Neural cell (in vitro differentiated cells): ENCODE results near the gene SNX6. TPM values are rescaled to one million over a fixed set of nuclear protein-coding genes. Genes with fewer than 3 reads are reported as not detected.

Source experiments
- H2AFZ ChIP-seq: fragments of 200-600, 300-800 bp; sonication (generic), shearing (Covaris generic); 2 replicates; pipeline ENCODE4 v1.6.0; 2014; ENCODE audit warnings: low read depth, mild to moderate bottlenecking, antibody characterized with exemption, low read length, moderate library complexity
- H3F3A ChIP-seq: fragments of 200-600 bp; shearing (Covaris generic); 2 replicates; pipeline ENCODE4 v1.6.1; 2016; ENCODE audit warnings: mild to moderate bottlenecking, moderate library complexity, mixed read lengths, antibody characterized with exemption, low read length; ENCODE audit not compliant: insufficient read depth, poor library complexity, severe bottlenecking
- H3K27ac ChIP-seq: fragments of 200-600, 300-800 bp; sonication (generic), shearing (Covaris generic); 2 replicates; pipeline ENCODE4 v1.5.1; 2014; ENCODE audit warnings: mild to moderate bottlenecking, low read length, moderate library complexity
- H3K27me3 ChIP-seq: fragments of 300-800, 200-600 bp; sonication (generic), shearing (Covaris generic); 2 replicates; pipeline ENCODE4 v1.6.0; 2014; ENCODE audit warnings: mild to moderate bottlenecking, low read depth, low read length, moderate library complexity; ENCODE audit not compliant: insufficient read depth
- H3K36me3 ChIP-seq: fragments of 300-800, 200-600 bp; sonication (generic), shearing (Covaris generic); 2 replicates; pipeline ENCODE4 v1.5.1; 2014; ENCODE audit warnings: mild to moderate bottlenecking, antibody characterized with exemption, low read length, moderate library complexity; ENCODE audit not compliant: insufficient read depth
- H3K4me2 ChIP-seq: fragments of 300-800, 200-600 bp; sonication (generic), shearing (Covaris generic); 2 replicates; pipeline ENCODE4 v1.6.0; 2014; ENCODE audit warnings: mild to moderate bottlenecking, low read length
- H3K4me3 ChIP-seq: fragments of 300-800, 200-600 bp; sonication (generic), shearing (Covaris generic); 2 replicates; pipeline ENCODE4 v1.5.1; 2014; ENCODE audit warnings: mild to moderate bottlenecking, low read length, moderate library complexity
- H3K79me2 ChIP-seq: fragments of 200-600 bp; shearing (Covaris generic); replicated peaks from 2 replicates; pipeline ENCODE4 v1.6.0; 2014; ENCODE audit warnings: mild to moderate bottlenecking, low read length, moderate library complexity; ENCODE audit not compliant: insufficient read depth
- H3K9ac ChIP-seq: fragments of 300-800, 200-600 bp; sonication (generic), shearing (Covaris generic); 2 replicates; pipeline ENCODE4 v1.6.1; 2016; ENCODE audit warnings: mild to moderate bottlenecking, low read length, mixed read lengths
- H3K9me2 ChIP-seq: fragments of 200-600 bp; shearing (Covaris generic); 2 replicates; pipeline ENCODE4 v1.6.1; 2016; ENCODE audit warnings: mild to moderate bottlenecking, low read length, mixed read lengths; ENCODE audit not compliant: insufficient read depth
- H3K9me3 ChIP-seq: fragments of 200-600, 300-800 bp; sonication (generic), shearing (Covaris generic); 2 replicates; pipeline ENCODE4 v1.6.1; 2016; ENCODE audit warnings: mild to moderate bottlenecking, mixed run types, low read length, moderate library complexity, mixed read lengths
- H4K20me1 ChIP-seq: fragments of 200-600 bp; shearing (Covaris generic); 2 replicates; pipeline ENCODE4 v1.6.1; 2016; ENCODE audit warnings: mild to moderate bottlenecking, mixed run types; ENCODE audit not compliant: insufficient read depth
- EP300 ChIP-seq: fragments of 450-650 bp; conservative IDR thresholded peaks from 2 replicates; pipeline ENCODE4 v1.6.1; 2014; ENCODE audit warnings: antibody characterized with exemption, mild to moderate bottlenecking, moderate library complexity; ENCODE audit not compliant: poor library complexity, severe bottlenecking
- EZH2 ChIP-seq: fragments of 200-600, 300-800 bp; shearing (Covaris generic), sonication (generic); IDR thresholded peaks from 2 replicates; pipeline ENCODE4 v1.6.1; 2014; ENCODE audit warnings: antibody characterized with exemption, low read length, borderline replicate concordance, mild to moderate bottlenecking; ENCODE audit not compliant: insufficient read depth, poor library complexity, severe bottlenecking
- MXI1 ChIP-seq: fragments of 450-650 bp; conservative IDR thresholded peaks from 2 replicates; pipeline ENCODE4 v1.6.1; 2014; ENCODE audit warnings: antibody characterized with exemption, mild to moderate bottlenecking; ENCODE audit not compliant: poor library complexity, severe bottlenecking
- POLR2AphosphoS5 ChIP-seq: IDR thresholded peaks from 2 replicates; pipeline ENCODE4 v1.6.1; 2012
- RAD21 ChIP-seq: fragments of 450-650 bp; conservative IDR thresholded peaks from 2 replicates; pipeline ENCODE4 v1.6.1; 2014; ENCODE audit warnings: antibody characterized with exemption, mild to moderate bottlenecking, moderate library complexity
- SMC3 ChIP-seq: fragments of 450-650 bp; conservative IDR thresholded peaks from 2 replicates; pipeline ENCODE4 v1.6.1; 2014; ENCODE audit warnings: antibody characterized with exemption, mild to moderate bottlenecking, moderate library complexity; ENCODE audit not compliant: poor library complexity
- TAF1 ChIP-seq: IDR thresholded peaks from 2 replicates; pipeline ENCODE4 v1.6.1; 2012; ENCODE audit warnings: low read depth
- polyA minus RNA-seq: library from RNA; depleted of rRNA, polyadenylated mRNA; stranded (reverse); fragments of >200 nt; gene quantifications from 2 replicates; pipeline ENCODE4 v1.2.3, GENCODE V29; 2014
- polyA plus RNA-seq: library from polyadenylated mRNA; depleted of rRNA; stranded (reverse); fragments of >200 nt; gene quantifications from 2 replicates; pipeline ENCODE4 v1.2.3, GENCODE V29; 2014
- TF ChIP-seq, protein P1 (sequence below): IDR thresholded peaks from 2 replicates; pipeline ENCODE4 v1.6.1; 2012; ENCODE audit warnings: borderline replicate concordance
- TF ChIP-seq, protein P2 (sequence below): fragments of 450-650 bp; IDR thresholded peaks from 2 replicates; pipeline ENCODE4 v1.5.1; 2014; ENCODE audit warnings: antibody characterized with exemption, mild to moderate bottlenecking, moderate library complexity; ENCODE audit not compliant: poor library complexity, severe bottlenecking

Gene SNX6
- polyA plus RNA-seq (129 and 138 TPM in 2 replicates), polyA minus RNA-seq (170 and 205 TPM in 2 replicates)

DNA sequence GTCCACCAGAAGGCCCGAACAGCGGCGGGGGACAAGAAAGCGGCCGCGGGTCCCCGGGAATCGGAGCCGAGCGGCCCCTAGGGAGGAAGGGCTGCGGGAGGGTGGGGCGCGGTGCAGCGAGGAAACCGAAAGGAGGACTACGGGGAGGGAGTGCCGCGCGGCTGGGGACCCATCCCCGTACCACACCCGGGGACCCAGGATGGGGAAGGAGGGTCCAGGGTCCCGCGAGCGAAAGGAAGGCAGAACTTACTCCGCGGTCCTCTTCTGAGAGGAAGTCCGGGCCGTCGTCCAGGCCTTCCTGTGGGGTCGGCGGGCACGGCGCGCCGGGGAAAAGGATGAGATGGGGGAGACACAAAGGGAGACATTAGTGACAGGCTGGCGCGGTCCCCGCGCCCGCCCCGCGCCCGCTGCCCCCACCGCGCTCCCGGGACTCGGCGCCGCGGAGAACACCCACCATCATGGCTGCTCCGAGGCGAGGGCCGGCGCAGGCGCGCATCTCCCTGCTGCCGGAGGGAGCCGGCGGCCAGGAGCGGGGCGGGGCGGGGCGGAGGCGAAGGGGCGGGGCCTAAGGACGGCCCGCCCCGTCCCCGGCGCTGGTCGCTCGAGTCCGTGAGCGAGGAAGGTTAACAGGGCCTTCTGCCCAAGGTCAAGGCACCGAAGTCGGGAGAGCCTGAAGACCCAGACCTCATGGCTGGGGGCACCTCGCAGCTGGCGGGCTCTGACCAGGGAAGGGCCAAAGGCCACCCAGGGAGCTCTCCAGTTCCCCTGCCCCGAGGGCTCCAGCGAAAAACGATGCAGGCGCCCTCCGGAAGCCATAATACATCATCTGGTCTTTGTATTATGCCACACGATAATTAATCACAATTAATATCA is at the start of gene SNX6:
TSS of gene SNX6 (minus strand) at position 492 of the 873 bp plus-strand sequence. CDS start at position 460, 32 bp downstream.
- peak within 1 kb of the TSS; percentile 93 for H3K9ac ChIP-seq
- no peaks in the 10 kb centered on the region for H3K9me3 ChIP-seq
- no peaks in the 10 kb centered on the region for H3K9me2 ChIP-seq
- H3K27me3 ChIP-seq, result no peaks in the 10 kb centered on the region
- TF ChIP-seq, protein P1, sequence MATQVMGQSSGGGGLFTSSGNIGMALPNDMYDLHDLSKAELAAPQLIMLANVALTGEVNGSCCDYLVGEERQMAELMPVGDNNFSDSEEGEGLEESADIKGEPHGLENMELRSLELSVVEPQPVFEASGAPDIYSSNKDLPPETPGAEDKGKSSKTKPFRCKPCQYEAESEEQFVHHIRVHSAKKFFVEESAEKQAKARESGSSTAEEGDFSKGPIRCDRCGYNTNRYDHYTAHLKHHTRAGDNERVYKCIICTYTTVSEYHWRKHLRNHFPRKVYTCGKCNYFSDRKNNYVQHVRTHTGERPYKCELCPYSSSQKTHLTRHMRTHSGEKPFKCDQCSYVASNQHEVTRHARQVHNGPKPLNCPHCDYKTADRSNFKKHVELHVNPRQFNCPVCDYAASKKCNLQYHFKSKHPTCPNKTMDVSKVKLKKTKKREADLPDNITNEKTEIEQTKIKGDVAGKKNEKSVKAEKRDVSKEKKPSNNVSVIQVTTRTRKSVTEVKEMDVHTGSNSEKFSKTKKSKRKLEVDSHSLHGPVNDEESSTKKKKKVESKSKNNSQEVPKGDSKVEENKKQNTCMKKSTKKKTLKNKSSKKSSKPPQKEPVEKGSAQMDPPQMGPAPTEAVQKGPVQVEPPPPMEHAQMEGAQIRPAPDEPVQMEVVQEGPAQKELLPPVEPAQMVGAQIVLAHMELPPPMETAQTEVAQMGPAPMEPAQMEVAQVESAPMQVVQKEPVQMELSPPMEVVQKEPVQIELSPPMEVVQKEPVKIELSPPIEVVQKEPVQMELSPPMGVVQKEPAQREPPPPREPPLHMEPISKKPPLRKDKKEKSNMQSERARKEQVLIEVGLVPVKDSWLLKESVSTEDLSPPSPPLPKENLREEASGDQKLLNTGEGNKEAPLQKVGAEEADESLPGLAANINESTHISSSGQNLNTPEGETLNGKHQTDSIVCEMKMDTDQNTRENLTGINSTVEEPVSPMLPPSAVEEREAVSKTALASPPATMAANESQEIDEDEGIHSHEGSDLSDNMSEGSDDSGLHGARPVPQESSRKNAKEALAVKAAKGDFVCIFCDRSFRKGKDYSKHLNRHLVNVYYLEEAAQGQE, result no peak
- TF ChIP-seq, protein P2, sequence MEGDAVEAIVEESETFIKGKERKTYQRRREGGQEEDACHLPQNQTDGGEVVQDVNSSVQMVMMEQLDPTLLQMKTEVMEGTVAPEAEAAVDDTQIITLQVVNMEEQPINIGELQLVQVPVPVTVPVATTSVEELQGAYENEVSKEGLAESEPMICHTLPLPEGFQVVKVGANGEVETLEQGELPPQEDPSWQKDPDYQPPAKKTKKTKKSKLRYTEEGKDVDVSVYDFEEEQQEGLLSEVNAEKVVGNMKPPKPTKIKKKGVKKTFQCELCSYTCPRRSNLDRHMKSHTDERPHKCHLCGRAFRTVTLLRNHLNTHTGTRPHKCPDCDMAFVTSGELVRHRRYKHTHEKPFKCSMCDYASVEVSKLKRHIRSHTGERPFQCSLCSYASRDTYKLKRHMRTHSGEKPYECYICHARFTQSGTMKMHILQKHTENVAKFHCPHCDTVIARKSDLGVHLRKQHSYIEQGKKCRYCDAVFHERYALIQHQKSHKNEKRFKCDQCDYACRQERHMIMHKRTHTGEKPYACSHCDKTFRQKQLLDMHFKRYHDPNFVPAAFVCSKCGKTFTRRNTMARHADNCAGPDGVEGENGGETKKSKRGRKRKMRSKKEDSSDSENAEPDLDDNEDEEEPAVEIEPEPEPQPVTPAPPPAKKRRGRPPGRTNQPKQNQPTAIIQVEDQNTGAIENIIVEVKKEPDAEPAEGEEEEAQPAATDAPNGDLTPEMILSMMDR, result no peak
- peak; percentile 39 for TF ChIP-seq MXI1
- TF ChIP-seq RAD21, result no peak
- no peak for TF ChIP-seq SMC3
- peak; percentile 82 for TF ChIP-seq POLR2AphosphoS5
- TF ChIP-seq EZH2, result no peak
- TF ChIP-seq TAF1, result peak; percentile 81
- H3K27ac ChIP-seq, result peak within 1 kb of the TSS; percentile 66
- peak within 1 kb of the TSS; percentile 89 for H3K4me3 ChIP-seq
- no peaks in the 10 kb centered on the region for H3K36me3 ChIP-seq
- peak within 1 kb of the TSS; percentile 74 for H3K4me2 ChIP-seq
- H2AFZ ChIP-seq, result peak within 1 kb of the TSS; percentile 98
- no peaks in the 10 kb centered on the region for H4K20me1 ChIP-seq
- peaks cover 21% of the 10 kb centered on the region for H3K79me2 ChIP-seq
- H3F3A ChIP-seq, result no peaks in the 10 kb centered on the region

DNA sequence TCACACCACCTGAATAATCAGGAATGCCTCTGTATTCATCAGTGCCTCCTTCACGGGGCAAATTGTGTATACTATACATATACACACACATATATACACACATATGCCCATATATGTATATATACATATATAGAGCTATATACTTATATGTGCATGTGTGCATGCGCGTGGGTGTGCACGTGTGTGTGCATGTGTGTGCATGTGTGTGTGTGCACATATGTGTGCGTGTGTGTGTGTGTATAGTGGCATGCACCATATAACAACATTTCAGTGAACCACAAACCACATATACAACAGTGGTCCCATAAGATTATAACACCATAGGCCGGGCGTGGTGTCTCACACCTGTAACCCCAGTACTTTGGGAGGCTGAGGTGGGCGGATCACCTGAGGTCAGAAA is 48.8 kb upstream of the SNX6 start:
- Histone ChIP-seq H3K27ac (no peak overlapping the region), H3K9me2 (no peaks in the 10 kb centered on the region), H3F3A (no peaks in the 10 kb centered on the region), H3K9ac (no peak overlapping the region), H3K79me2 (no peaks in the 10 kb centered on the region), H2AFZ (no peak overlapping the region), H3K9me3 (no peaks in the 10 kb centered on the region), H3K4me2 (no peak overlapping the region), H4K20me1 (no peaks in the 10 kb centered on the region), H3K27me3 (no peaks in the 10 kb centered on the region), H3K36me3 (no peaks in the 10 kb centered on the region), H3K4me3 (no peak overlapping the region)
- TF ChIP-seq EP300, result no peak
- no peak for TF ChIP-seq SMC3
- TF ChIP-seq EZH2, result no peak
- no peak for TF ChIP-seq TAF1
- TF ChIP-seq RAD21, result no peak
- TF ChIP-seq, protein P1, result no peak
- TF ChIP-seq POLR2AphosphoS5, result no peak
- TF ChIP-seq, protein P2, result no peak
- no peak for TF ChIP-seq MXI1
